LNCAP (cell line): Measurements from ENCODE around the gene S100P.

Experiments
- CTCF ChIP-seq: fragments of 450-650 bp; IDR thresholded peaks from 2 replicates; pipeline ENCODE4 v1.5.1; 2017; ENCODE audit warnings: mild to moderate bottlenecking

Gene S100P

DNA sequence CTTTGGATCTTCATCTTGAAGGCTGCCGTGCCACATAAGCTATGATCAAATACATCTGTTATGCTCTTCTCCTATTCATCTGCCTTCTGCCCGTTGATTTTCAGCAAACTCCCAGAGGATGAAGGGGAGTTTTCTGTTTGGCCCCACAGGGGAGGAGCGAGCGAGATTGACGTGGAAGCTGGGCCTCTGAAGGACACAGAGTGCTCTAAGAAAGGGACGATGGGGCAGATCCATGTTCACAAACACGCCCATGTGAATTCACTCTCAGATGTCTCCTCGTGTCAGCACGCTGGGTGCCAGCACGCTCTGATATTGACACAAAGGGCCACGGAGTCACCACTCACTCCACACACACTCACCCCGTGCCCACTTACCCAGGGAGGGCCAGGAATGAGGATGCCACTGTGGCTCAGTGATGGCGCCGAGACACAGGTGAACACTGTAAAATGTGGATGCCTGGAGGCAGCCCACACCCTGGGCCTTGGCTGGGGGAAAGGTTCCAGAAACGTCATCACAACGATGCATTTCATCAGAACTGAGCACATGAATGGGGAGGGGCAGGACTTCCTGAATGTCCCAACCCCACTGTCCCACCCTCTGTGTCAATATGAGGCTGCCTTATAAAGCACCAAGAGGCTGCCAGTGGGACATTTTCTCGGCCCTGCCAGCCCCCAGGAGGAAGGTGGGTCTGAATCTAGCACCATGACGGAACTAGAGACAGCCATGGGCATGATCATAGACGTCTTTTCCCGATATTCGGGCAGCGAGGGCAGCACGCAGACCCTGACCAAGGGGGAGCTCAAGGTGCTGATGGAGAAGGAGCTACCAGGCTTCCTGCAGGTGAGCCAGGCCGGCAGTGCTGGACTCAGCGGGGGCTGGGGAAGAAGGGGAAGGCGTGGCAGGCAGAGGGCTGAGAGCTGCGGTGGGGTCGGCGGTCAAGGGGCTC, at the start of gene S100P:
Gene S100P (plus strand): TSS at position 648 of the 946 bp plus-strand sequence. CDS start 55 bp downstream, at position 703.
- TF ChIP-seq CTCF, result no peak

DNA sequence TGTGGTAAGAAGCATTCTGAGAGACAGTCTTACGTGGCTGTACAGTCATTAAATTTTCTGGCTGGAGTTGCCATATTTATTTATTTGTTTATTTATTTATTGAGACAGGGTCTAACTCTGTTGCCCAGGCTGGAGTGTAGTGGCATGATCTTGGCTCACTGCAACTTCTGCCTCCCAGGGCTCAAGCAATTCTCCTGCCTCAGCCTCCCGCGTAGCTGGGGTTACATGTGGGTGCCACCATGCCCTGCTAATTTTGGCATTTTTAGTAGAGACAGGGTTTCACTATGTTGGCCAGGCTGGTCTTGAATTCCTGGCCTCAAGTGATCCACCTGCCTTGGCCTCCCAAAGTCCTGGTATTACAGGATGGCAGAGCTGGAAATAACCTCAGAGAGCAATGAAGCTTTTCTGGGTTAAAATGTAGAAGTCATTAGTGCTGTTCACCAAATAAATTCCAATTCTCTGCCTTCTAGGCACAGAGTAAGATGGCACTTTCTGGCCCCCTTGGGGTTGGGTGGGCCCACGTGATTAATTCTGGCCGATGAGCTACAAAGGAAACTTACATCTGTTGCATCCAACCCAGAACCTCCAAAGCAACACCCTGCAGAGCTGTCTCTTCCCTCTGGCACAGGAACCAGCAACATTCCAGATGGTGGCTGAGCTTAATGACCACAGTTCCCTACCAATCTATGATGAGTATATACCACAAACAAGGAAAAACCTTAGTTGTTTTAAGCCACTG, 48.7 kb upstream of the S100P start:
- TF ChIP-seq CTCF, result no peak

GRCh38 chr4:6647169-6647568, 46.5 kb upstream of the S100P start:
- TF ChIP-seq CTCF, result no peak

- no peak for TF ChIP-seq CTCF
Measured at GRCh38 chr4:6647582-6648230, 46.0 kb upstream of the S100P start.

GRCh38 chr4:6649216-6649615, 44.5 kb upstream of the S100P start:
- TF ChIP-seq CTCF, result no peak

- TF ChIP-seq CTCF, result no peak
Measured at GRCh38 chr4:6655924-6656323, 37.8 kb upstream of the S100P start.
